ENCODE results near the gene FYN.
A peak's percentile ranks its signal among the peaks of the same experiment; 100 is the strongest.

The FYN gene

DNA sequence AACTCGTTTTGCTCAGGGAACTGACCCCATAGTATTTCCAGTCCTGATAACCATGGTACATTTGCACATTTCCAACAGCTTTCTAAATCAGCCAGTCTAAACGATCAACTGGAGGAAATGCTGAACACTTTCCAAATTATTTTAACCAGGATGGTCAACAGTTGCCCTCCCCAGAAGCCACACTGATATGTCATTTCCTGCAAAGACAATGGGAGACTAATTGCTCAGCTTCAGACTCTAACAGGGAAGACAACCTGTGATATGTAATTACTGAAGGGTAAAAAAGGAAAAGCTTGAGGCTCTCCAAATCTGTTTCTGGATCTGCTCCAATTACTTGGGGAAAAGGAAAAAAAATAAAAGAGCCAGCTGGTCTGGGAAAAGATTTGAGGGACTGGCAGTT lies 88.8 kb downstream of the FYN start:
- DNase-seq = no peak

DNA sequence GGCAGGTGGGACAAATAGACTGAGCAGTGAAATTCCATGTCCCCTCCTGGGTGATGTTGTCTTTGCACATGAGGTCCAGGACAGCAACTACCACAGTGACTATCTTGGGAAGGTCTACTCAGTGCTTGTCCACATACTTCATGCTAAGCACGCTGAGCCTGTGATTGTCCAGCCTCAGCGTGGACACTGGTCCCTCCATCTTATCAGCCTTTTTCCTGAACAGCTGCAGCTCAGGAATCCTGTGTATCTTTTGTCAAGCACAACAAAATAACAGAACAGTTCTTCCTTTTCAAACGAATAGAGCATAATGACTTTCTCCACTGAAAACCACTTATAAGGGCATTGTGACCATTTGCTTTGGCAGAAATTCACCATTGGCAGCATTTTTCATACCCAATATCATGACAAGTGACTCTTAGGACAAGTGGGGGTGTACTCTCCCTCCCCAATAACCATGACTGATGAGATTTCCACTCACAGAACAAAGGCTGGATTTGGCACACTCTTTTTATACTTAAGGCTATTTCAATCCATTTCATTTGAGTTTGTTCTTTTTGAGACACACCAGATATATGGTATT lies 90.3 kb downstream of the FYN start:
- no peak for DNase-seq

DNA sequence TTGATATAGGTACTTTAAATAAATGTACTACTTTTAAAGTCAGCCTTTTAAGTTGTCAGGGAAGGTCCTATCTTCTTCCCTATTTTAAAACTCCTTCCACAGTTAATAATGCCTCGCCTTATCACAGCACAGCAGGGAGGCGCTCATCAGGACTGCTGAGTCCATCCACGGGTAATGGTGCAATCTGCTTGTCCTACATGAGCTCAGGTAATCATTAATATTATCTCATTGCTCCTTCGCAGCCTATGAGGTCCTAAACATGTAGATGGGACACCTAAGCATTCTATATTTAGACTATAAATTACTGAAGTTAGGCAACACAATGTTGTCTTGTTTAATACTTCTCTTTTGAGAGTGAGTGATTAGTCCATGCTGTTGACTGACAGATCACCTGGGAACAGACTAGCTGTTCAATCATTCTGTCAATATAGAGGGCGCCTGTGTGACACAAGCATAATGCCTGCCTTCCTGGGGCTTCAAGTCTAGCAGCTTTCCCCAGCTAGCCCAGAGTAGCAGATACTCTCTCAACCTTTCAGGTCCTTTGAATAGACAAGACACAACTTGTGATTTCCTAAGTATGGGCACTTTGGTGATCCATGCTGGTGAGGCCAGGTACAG lies 91.0 kb downstream of the FYN start:
- no peak for DNase-seq

DNA sequence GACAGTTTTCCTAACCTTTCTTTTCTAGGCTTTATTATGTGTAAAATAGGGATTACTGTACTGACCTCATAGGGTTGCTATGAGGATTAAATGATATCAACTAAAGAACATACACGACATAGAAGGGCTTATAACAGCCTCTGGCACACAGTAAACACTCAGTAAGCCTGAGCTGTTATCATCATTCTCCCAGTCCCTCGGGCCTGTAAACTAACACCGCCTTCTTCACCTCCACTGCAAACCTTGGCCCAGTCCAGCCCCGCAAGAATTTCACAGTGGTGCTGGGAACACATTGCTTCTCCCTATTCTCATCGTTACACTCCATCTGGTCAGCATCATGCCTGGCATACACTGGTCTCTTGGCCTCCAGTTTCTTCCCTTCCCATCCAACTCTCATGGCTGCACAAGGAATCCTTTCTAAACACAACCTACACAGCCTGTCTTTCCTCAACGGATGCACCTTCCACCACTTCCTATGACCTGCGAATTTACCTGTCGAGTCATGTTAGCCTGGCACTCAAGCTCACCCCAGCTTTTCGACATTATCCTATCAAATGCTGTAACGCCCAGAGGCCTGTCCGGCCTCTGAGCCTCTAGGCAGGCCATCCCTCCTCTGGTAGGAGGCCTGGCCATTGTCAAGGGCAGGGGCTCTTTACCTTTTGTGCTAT lies 92.1 kb downstream of the FYN start:
- peak; percentile 48 for DNase-seq

DNA sequence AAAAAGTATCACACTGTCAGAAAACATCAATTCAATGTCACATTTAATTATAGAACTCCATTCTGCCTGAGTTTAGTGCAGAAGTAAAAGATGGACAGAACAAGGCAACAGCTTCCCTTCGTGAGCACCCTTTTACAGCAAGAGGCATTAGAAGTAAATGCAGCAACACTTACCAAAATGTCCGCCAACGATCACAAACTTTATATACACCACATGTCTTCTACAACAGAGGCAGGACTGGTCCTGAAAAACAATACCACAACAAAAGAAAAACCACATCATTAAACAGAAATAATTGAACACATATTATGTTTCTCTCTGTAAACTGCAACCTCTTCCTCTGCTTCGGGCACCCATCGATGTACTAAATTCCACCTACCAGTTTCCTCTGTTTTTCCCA lies 92.9 kb downstream of the FYN start:
- DNase-seq = no peak

DNA sequence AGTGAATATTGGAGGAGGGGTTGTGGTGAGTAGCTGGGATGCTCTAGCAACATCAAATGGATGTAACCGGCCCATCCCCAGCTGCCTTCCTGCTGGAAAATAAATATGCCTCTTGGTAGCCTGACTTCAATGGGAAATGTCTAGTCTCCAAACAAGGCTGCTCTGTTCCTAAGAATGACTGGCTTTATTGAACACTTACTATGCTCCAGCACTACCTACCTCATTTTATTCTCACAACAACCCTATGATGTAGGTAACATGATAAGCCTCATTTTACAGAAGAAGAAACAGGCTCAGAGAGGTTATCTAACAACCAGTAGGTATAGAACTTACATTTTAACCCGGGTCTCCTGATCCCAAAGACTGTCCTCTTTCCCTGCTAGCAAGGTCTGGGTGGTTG lies 93.6 kb downstream of the FYN start:
- no peak for DNase-seq

DNA sequence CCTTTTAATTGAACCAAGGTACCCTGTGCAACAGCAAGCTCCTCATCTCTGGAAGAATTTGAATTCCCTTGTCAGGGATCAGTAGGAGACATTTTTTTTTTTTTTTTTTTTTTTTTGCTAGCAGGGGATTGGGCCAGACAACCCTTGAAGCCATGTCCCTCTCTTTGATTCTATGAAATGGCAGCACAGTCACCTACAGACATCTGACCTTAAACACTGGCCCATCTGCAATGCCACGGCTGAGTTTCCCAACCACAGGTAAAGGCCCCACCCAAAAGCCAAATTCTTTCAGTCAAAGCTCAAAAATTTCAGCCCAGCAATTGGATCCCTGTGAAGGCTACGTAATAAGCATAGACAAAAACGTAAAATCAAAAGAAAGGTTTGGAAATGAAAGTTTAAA lies 94.2 kb downstream of the FYN start:
- DNase-seq = no peak

DNA sequence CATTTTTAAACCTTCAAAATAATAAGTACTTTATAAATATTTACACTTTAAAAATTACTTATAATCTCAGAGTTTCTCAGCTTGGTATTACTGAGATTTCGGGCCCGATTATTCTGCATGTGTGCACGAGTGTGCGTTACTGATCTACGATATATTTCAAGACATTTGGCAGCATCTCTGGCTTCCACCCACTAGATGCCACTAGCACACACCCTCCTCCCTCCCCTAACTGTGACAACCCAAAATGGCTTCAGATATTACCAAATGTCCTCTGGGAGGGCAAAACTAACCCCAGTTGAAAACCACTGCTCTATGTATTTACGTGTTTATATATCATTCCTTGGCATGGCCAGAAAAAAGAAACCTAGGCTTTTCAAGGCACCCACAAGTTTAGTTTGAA lies 95.9 kb downstream of the FYN start:
- DNase-seq = no peak

DNA sequence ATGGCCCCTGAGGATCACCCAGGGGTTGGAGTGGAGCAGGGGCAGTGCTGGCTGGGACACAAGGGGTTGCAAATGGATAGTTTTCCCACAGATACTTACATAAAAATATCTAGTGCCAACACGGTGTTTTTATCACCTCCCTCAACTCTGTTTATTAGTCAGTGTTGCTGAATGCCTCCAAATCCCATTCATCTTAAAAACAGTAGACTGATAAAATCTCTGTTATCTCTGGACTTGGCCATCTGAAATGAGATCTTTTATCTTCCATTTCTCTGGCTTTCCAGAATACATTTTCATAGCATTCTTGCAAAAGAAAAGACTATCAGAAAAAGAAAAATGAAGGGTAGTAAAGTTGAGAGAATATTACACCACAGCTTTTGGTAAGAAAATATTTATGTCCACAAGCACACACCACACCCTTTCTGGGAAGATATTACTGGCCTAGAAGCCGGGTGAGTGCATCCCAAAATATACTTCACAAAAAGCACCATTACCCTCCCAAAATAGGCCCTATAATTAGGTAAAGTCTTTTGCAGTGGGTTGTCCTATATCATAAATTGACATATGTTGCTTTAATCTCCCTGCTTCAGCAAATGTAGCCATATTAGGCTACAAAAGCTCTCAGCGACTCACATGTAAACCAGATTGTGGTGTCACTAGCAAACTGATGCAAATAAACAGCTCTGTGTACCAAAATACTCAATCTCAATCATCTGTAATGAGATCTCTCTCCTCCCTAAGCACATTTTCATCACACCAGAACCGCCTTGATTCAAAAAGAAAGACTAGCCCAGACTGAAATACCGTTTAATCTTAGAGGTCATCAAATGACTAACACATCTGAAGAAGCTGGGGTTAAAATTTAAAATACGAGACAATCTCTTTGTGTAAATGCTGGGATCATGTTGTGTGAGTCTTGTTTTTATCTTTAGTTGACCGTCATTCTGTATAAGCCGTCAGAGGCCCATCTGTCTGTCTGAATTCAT lies 96.7 kb downstream of the FYN start:
- DNase-seq = no peak

DNA sequence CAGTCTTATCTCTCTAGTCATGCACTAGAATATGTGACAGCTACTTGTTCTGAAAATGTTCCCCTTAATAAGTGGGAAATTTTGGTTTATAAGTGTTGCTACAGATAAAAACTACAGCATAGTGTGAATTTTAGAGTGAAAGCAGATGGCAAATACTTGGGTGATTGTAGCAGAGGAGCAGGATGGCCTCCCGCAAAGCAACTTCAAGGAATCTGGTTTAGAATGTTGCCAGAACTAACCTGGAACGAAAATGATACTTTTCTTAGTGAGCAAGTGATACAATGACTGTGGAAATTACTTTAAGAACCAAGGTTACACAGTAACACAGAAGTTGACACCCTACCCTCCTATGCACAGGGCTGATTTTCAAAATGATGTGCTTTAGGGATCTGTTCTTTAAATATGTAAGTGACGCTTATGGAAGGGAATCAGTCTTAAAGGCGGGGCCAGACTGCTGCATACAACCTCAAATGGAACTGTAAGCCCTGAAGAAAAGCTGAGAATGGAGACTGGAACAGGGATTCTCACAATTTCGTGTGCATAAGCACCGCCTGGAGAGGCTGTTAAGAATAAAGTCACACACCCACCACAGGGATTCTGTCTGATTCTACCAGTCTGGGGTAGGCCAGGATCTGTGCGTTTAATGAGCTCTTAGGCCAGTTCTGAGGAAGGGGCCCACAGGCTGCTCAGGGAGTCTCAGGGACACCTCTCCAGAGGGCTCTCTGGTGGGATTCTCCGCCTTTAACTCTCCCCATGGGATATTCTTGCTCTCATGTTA lies 97.9 kb downstream of the FYN start:
- DNase-seq = peak; percentile 81

DNA sequence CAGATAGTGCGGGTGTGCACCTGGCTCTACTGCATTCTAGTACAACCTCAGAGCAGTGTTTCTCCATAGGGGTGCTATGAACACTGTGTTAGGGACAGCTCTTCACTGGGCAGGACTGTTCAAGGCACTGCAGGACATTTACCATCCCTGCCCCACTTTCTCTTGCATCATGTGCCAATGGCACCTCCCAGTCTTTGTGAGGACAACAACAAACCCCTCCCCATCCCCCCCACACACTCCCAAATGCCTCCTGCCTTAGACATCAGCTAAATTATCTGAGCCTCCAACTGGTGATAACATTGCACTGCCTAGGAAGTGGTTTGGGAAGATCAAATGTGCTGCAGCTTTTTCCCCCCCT lies 98.9 kb downstream of the FYN start:
- no peak for DNase-seq

DNA sequence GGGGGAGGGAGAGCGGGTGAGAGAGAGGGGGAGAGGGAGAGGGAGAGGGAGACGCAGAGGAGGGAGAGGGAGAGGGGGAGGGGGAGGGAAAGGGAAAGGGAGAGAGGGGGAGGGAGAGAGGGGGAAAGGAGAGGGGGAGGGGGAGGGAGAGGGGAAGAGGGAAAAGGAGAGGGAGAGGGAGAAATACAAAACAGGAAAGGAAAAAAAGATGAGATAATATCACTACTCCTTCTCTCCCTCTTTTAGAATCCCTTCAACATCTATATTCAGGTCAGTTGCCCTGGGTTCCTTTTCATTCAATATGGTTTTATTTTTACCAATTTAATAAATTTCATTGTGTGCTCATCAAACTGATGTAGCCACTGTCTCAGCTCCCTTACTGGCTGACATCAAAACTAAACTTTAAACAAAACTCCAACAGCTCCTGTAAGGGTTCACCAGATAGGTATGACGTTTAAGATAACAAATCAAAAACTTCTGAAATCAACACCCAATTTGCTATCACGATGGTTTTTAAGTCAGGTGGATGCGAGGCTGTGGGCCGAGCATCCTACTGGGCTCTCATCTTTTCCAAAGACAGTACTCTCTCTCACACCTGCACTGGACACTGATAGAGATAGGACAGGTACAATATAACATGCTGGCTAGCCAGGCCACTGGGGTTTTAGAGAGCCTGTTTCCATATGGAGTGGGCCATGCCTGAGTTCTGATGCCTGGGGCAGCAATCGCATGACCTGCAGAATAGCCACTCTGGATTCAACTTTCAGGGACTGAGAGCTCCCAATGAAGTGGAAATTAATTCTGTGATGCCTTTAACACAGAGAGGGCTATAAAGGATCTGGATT lies 99.5 kb downstream of the FYN start:
- no peak for DNase-seq

DNA sequence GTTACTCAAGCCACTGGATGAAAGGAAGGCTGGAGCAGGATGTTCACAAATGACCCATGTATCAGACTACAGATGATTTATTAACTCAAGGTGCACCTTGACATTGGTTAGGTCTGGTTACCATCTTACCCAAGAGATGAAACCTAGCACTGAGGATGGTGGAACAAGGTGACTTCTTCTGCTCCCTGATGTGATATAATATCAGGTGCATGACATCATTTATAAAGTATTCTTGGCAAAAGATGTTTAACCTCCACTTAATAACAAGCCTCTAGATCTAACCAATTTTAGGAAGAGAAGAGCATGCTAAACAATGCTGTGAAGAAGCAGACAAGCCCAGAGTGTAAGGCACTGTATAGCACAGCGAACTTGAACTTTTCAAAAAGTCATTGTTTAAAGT lies 100.9 kb downstream of the FYN start:
- DNase-seq = no peak

DNA sequence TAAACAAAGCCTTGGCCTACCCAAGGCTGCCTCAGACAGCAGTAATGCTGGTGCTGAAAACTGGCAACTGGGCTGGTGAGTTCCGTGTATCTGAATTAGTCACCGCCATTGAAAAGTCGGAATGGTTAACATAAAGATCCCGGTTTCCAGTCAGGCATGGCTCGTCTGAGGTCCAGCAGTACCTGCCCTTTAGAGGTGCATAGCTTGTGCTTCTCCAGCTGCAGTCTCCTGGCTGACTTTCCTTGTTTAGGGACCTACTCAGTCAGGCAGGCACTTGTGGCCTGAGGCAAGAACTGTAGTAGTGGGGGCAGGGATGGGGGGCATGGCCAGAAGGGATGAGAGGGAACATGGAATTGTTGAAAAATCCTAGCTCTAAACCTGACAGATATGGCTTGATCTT lies 101.6 kb downstream of the FYN start:
- DNase-seq = no peak

DNA sequence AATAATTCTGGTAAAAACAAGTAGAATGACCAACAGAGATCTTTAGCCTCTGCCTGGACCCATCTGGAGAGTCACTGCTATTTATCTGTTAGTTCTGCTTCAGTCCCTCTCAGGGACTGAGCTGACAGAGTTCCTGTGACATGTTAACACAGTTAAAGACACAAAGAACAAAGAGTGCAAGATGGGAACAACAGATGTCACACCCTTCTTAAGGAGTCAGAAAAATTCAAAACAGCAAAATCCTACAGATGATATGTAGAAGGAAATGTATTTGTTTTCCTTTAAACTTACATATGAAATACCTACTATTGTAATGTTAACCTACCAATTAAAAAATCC lies 102.2 kb downstream of the FYN start:
- no peak for DNase-seq

DNA sequence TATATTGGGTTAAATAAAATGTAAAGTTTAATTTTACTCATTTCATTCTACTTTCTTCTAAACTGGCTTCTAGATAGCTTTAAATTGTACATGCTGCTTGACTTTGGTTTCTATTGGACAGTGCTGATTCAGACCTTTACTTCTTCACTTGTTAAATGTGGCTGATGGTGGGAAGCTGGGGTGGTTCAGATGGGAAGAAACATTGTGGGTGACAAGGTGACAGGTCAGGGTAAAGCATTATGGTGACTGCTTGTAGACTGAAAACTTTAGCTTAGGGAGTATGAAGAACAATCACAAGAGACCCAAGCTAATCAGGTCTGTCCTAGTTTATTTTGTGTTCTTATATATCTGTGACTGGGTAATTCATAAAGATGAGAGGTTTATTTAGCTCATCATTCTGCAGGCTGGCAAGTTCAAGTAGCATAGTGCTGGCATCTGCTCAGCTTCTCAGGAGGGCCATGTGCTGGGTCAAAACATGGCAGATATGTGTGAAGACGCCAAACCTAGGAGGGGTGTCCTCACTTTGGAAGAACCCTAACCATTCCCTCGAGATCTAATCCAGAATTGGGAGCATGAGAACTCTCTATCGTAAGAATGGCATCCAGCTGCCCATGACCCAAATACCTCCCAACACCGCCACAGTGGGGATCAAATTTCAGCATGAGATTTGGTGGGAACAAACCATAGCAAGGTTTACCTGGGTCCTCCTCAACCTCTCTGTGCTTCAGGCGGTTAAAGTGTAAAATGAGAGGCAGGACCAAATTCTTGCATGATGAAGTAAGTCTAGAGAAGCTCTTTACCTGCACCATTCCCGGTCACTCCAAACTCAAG lies 102.8 kb downstream of the FYN start:
- no peak for DNase-seq

DNA sequence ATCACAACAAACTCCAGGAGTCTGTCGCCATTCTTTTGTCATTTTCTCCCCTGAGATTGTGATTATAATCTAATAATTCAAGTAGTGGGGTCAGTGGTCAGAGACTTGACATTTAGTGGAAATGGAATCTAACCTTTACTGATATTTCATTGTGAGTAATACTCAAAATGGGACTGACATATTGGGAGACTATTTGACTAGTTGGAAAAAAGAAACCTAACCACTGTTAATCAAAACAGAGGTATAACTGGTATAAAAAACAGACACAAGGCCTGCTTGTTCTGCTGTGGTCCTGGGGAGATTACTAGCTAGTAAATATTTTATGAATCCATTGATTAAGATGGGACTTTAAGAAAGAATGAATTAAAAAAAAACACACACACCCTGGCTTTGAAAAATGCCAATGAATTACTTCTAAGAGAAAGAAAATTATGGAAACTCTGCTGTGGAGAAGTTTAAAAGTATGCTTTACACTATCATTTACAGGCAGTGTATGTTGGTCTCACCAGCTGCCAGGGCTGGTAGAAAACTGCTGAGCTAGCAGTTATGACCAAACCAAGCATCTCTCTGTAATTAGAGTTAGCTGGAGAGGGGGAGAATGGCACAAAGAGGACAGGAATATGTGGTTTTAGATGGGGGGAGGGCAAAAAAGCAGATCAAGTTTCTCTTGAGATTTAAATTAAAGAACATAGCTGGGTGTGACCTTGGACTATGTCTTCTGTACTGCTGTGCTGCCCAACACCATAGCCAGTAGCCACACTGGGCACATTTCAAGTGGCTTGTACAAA lies 103.7 kb downstream of the FYN start:
- DNase-seq = no peak

DNA sequence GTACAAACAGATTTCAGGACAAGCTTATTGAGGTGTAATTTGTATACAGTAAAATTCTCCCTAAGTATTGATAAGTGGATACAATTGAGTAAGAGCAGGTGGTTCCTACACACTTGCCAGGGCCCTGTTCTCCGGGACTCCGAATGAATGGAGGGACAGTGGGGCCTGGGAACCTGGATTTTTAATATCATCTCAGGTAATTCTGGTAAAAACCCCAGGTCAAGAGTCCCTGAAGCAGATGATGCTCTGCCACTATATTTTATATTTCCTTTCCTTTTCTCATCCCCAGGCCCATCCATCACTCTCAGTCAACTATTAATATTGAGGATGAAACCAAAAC lies 104.9 kb downstream of the FYN start:
- no peak for DNase-seq

DNA sequence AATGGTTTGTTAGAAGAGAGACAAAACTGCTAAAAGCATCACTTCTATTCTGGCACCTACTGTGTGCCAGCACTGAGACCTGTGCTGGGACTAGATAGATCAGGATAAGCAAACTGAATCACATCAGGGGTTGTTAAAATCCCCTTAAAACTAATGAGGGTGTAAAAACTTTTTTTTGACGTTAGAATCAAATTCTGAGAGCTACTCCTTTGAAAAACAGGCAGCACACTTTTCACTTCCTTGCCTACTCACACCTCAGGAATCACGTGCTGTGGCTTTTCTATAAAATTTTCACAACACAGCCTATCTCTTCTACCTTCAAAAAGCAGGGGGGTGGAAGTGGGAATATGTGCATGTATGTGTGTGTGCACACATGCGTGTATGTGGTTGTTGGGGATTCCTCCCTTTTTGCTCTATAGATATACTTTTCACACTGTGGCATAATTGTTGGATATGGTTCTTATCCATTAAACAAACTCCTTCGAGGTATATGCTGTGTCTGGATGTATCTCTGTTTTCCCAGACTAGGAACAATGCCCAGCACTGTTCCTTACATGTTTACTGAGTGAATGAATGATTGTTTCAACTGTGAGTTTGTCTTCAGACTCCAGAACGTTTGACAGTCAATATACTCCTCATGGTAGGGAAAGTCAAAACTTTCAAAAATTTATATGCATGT lies 105.4 kb downstream of the FYN start:
- no peak for DNase-seq

All from fibroblast of upper back skin (primary cell).